K562 (cell line): Measurements from ENCODE around the gene CALHM3. TPM values are rescaled to one million over a fixed set of nuclear protein-coding genes. Genes with fewer than 3 reads are reported as not detected.

Source experiments
- ARID1B ChIP-seq: fragments of 450-650 bp; IDR thresholded peaks from 2 replicates; pipeline ENCODE4 v1.6.1; 2016; ENCODE audit warnings: antibody characterized with exemption, mild to moderate bottlenecking, inconsistent platforms
- BRCA1 ChIP-seq, 2 experiments: fragments of 450-650 bp in 1 of 2; sonication (generic) in 1 of 2; formaldehyde crosslinking in 1 of 2; IDR thresholded peaks; 2 replicates each; pipeline versions ENCODE4 v1.5.0 to v1.6.1; 2017 to 2020; ENCODE audit warnings: mild to moderate bottlenecking in 1 of 2, missing genetic modification reagents in 1 of 2
- ERF ChIP-seq: fragments of 450-650 bp; formaldehyde crosslinking; IDR thresholded peaks from 2 replicates; pipeline ENCODE4 v1.4.0; 2020; ENCODE audit warnings: mild to moderate bottlenecking, mixed read lengths
- FOXA3 ChIP-seq, 2 experiments: fragments of 450-650 bp in 1 of 2; sonication (generic) in 1 of 2; formaldehyde crosslinking; IDR thresholded peaks in 1 of 2; conservative IDR thresholded peaks in 1 of 2; 2 replicates each; pipeline versions ENCODE4 v1.4.0 to v1.8.0; 2020 to 2022; ENCODE audit warnings: mild to moderate bottlenecking in 2 of 2, missing genetic modification reagents in 1 of 2
- MCM7 ChIP-seq, 2 experiments: fragments of 450-650 bp; IDR thresholded peaks; 2 replicates each; pipeline ENCODE4 v1.6.1; 2016 to 2018
- MXI1 ChIP-seq: IDR thresholded peaks from 2 replicates; pipeline ENCODE4 v1.6.1; 2011; ENCODE audit warnings: low read depth, mild to moderate bottlenecking, improper control_type of control experiment, low read length
- MYBL2 ChIP-seq, 2 experiments: fragments of 450-650 bp in 1 of 2; sonication (generic) in 1 of 2; formaldehyde crosslinking in 1 of 2; IDR thresholded peaks; 2 replicates each; pipeline versions ENCODE4 v1.6.1 to v1.8.1; 2017 to 2022; ENCODE audit warnings: borderline replicate concordance in 1 of 2, inconsistent platforms in 1 of 2, low read depth in 1 of 2, mild to moderate bottlenecking in 1 of 2, missing genetic modification reagents in 1 of 2, moderate library complexity in 1 of 2
- NCOR1 ChIP-seq: fragments of 450-650 bp; IDR thresholded peaks from 2 replicates; pipeline ENCODE4 v1.6.1; 2016; ENCODE audit warnings: mild to moderate bottlenecking, moderate library complexity
- NFATC3 ChIP-seq: fragments of 450-650 bp; IDR thresholded peaks from 2 replicates; pipeline ENCODE4 v1.6.1; 2017; ENCODE audit warnings: mild to moderate bottlenecking
- POLR2AphosphoS5 ChIP-seq: IDR thresholded peaks from 2 replicates; pipeline ENCODE4 v1.6.1; 2011; ENCODE audit warnings: mild to moderate bottlenecking, low read depth, low read length, moderate library complexity; ENCODE audit not compliant: control insufficient read depth, insufficient read depth
- PRMT5 ChIP-seq: sonication (generic); formaldehyde crosslinking; IDR thresholded peaks from 2 replicates; pipeline ENCODE4 v1.5.0; 2020; ENCODE audit warnings: missing genetic modification reagents
- RBM14 ChIP-seq: fragments of 200-400 bp; formaldehyde crosslinking; IDR thresholded peaks from 2 replicates; pipeline ENCODE4 v1.6.1; 2018; ENCODE audit warnings: low read depth, mild to moderate bottlenecking, low read length, moderate library complexity, borderline replicate concordance; ENCODE audit not compliant: insufficient read depth
- REST ChIP-seq, 2 experiments: fragments of 450-650 bp; formaldehyde crosslinking in 1 of 2; IDR thresholded peaks; 2 replicates each; pipeline versions ENCODE4 v1.4.0 to v1.6.1; 2014 to 2020; ENCODE audit warnings: mild to moderate bottlenecking in 2 of 2, borderline replicate concordance in 1 of 2, low read depth in 1 of 2
- SMC3 ChIP-seq: conservative IDR thresholded peaks from 2 replicates; pipeline ENCODE4 v1.6.1; 2011; ENCODE audit warnings: low read depth, low read length, improper control_type of control experiment; ENCODE audit not compliant: insufficient read depth
- SPI1 ChIP-seq: IDR thresholded peaks from 2 replicates; pipeline ENCODE4 v1.6.1; 2011; ENCODE audit warnings: low read depth, low read length, control low read depth, borderline replicate concordance
- TCF7 ChIP-seq: sonication (generic); IDR thresholded peaks from 2 replicates; pipeline ENCODE4 v1.6.1; 2016; ENCODE audit warnings: antibody characterized with exemption, borderline replicate concordance
- ZFP30 ChIP-seq: fragments of 250-450 bp; sonication (Bioruptor Pico); IDR thresholded peaks from 2 replicates; pipeline ENCODE4 v1.8.0; 2022; ENCODE audit warnings: moderate library complexity, mild to moderate bottlenecking, inconsistent platforms, borderline replicate concordance
- ZNF212 ChIP-seq: fragments of 450-650 bp; formaldehyde crosslinking; IDR thresholded peaks from 2 replicates; pipeline ENCODE4 v1.4.0; 2020; ENCODE audit warnings: mild to moderate bottlenecking
- polyA plus RNA-seq, 8 experiments: library from polyadenylated mRNA; depleted of rRNA in 4 of 8; stranded (reverse) in 5 of 8; unstranded in 3 of 8; fragments of >200 nt; fragmentation: Nextera tagmentation in 2 of 8; fragmentation: Illumina TruSeq in 1 of 8; extraction: Ambion mirVana in 2 of 8; extraction: Trizol in 1 of 8; gene quantifications; 2 replicates each; pipeline versions ENCODE4 v1.2.1 to v1.2.3, GENCODE V29; 2011 to 2014; ENCODE audit warnings: inconsistent platforms in 1 of 8, missing spikeins in 1 of 8
- total RNA-seq, 7 experiments: library from RNA; depleted of rRNA in 6 of 7; stranded (reverse); fragments of >200 nt in 6 of 7; fragmentation: Illumina TruSeq in 2 of 7; extraction: Trizol in 2 of 7; gene quantifications; 2 replicates each; pipeline versions ENCODE4 v1.2.1 to v1.2.3, GENCODE V29; 2011 to 2021; ENCODE audit warnings: low replicate concordance in 1 of 7
- TF ChIP-seq, protein P1 (sequence below): fragments of 450-650 bp; formaldehyde crosslinking; IDR thresholded peaks from 2 replicates; pipeline ENCODE4 v1.4.0; 2020; ENCODE audit warnings: mild to moderate bottlenecking, moderate library complexity

CALHM3 gene
- total and polyA plus RNA-seq, 9 of the 15 experiments (the other 6 are each of a cell fraction or from before 2014, with no cell fraction given) = not detected

GRCh38 chr10:103481974-103482531 is 3.0 kb upstream of the CALHM3 start (continued):
- TF ChIP-seq TCF7 (no peak), SPI1 (peak; percentile 53; the same call in 1 of the 2 replicates), MYBL2 (IDR thresholded peaks at IDR 0.05; ENCODE audit: low read depth) (no peak), MYBL2 (CRISPR knock-in tag; IDR thresholded peaks at IDR 0.05; ENCODE audit: borderline replicate concordance) (no peak), POLR2AphosphoS5 (no peak), NFATC3 (no peak), RBM14 (no peak), REST (IDR thresholded peaks at IDR 0.05; ENCODE audit: borderline replicate concordance) (peak; percentile 52; the same call in 1 of the 2 replicates), REST (CRISPR knock-in tag; IDR thresholded peaks at IDR 0.05; ENCODE audit: low read depth) (no peak), ZFP30 (no peak), NCOR1 (peak; percentile 32; the same call in 1 of the 2 replicates), PRMT5 (no peak), SMC3 (0 out of 2 replicates have a peak, but pooled peaks have one; percentile 11), MXI1 (no peak), BRCA1 (IDR thresholded peaks at IDR 0.05) (no peak), BRCA1 (CRISPR knock-in tag; IDR thresholded peaks at IDR 0.05) (no peak), ZNF212 (CRISPR knock-in tag) (no peak), MCM7 (IDR thresholded peaks at IDR 0.05) (no peak), ERF (no peak), FOXA3 (CRISPR knock-in tag; conservative IDR thresholded peaks at IDR 0.05 in 1 of 2, IDR thresholded peaks at IDR 0.05 in 1 of 2) (no peak), ARID1B (no peak)
- TF ChIP-seq, protein P1, sequence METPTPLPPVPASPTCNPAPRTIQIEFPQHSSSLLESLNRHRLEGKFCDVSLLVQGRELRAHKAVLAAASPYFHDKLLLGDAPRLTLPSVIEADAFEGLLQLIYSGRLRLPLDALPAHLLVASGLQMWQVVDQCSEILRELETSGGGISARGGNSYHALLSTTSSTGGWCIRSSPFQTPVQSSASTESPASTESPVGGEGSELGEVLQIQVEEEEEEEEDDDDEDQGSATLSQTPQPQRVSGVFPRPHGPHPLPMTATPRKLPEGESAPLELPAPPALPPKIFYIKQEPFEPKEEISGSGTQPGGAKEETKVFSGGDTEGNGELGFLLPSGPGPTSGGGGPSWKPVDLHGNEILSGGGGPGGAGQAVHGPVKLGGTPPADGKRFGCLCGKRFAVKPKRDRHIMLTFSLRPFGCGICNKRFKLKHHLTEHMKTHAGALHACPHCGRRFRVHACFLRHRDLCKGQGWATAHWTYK (CRISPR knock-in tag) = no peak
